Heart right ventricle (tissue), 16 donors: Measurements from ENCODE around the gene PSMD2. TPM values are rescaled to one million over a fixed set of nuclear protein-coding genes. Genes with fewer than 3 reads are reported as not detected.

Source experiments
- ATAC-seq, 8 donors: fragments of 200-7000 bp; cut with Tn5 transposase; one replicate each; pipeline ENCODE4 v1.9.1; 2020; ENCODE audit warnings: mild to moderate bottlenecking in 8 of 8, moderate library complexity in 8 of 8, moderate number of reproducible peaks in 1 of 8
- DNase-seq, 2 donors: peaks; one replicate each; pipeline ENCODE4 v3.0.0-alpha.2; 2020
- H3K27ac ChIP-seq, 10 donors: fragments of 200-600 bp; sonication (generic) in 2 of 10; one replicate each; pipeline versions ENCODE4 v1.5.0 to v1.8.0; 2020 to 2022; ENCODE audit warnings: mild to moderate bottlenecking in 3 of 10
- H3K27me3 ChIP-seq, 7 donors: fragments of 200-600 bp; one replicate each; pipeline ENCODE4 v1.8.0; 2021 to 2022; ENCODE audit warnings: mild to moderate bottlenecking in 2 of 7
- H3K36me3 ChIP-seq, 9 donors: fragments of 200-600 bp; sonication (generic) in 1 of 9; one replicate each; pipeline versions ENCODE4 v1.5.0 to v1.8.0; 2020 to 2022; ENCODE audit warnings: mild to moderate bottlenecking in 2 of 9
- H3K4me1 ChIP-seq, 9 donors: fragments of 200-600 bp; sonication (generic) in 1 of 9; one replicate each; pipeline versions ENCODE4 v1.5.0 to v1.8.0; 2020 to 2022; ENCODE audit warnings: mild to moderate bottlenecking in 4 of 9
- H3K4me3 ChIP-seq, 10 donors: fragments of 200-600 bp; sonication (generic) in 2 of 10; one replicate each; pipeline versions ENCODE4 v1.5.0 to v1.8.0; 2020 to 2022; ENCODE audit warnings: mild to moderate bottlenecking in 7 of 10, moderate library complexity in 2 of 10
- H3K9me3 ChIP-seq, 11 donors: fragments of 200-600 bp in 10 of 11; sonication (generic) in 2 of 11; one replicate each; pipeline versions ENCODE4 v1.5.0 to v1.8.0; 2013 to 2022; ENCODE audit warnings: mild to moderate bottlenecking in 2 of 11, control low read depth in 1 of 11, moderate library complexity in 1 of 11
- WGBS, 2 donors: extraction: QIAGEN DNeasy Blood & Tissue Kit; methylation state at CpG; one replicate each; pipeline ENCODE4 v1.1.7; 2013; ENCODE audit warnings: inconsistent platforms in 1 of 2; 5-methylcytosine and 5-hydroxymethylcytosine counted together
- intact Hi-C, 10 donors: fragments of 100-400 bp; cut with DNase I; formaldehyde crosslinking; loops; one replicate each; pipeline versions ENCODE4 v1.11.1 to v1.14.2; 2022
- polyA plus RNA-seq, 2 donors: library from polyadenylated mRNA; stranded (reverse); fragments of 200-250 nt; gene quantifications; one replicate each; pipeline ENCODE4 v1.2.3, GENCODE V29; 2013
- total RNA-seq, 10 donors: library from RNA; stranded (reverse); fragmentation: NEBNext Ultra II Directional in 3 of 10; extraction: Animal tissue kit (Norgen Biotek cat#: 25700) in 3 of 10; gene quantifications; one replicate each; pipeline versions ENCODE4 v1.2.1 to v1.2.4, GENCODE V29; 2021 to 2023
- TF ChIP-seq, protein P1 (sequence below), 9 donors: fragments of 200-600 bp; sonication (generic) in 2 of 9; IDR thresholded peaks; one replicate each; pipeline versions ENCODE4 v1.5.0 to v1.8.0; 2021 to 2022; ENCODE audit warnings: antibody characterized with exemption in 9 of 9, mild to moderate bottlenecking in 5 of 9, moderate library complexity in 1 of 9
- donor health status: Arrhythmogenic right ventricular cardiomyopathy.
- donor health status: ischemic (EF 13 %, LVEDD 7.1; RV severe dilation, severe dysfunction).
- donor health status: healthy with polysubstance abuse.
- donor health status: DM: no; HTN: yes; CAD: no.
- donor health status: DM: no; HTN: no; CAD: no.
- donor health status: ischemic (EF 25% LVEDD 6.9; RV normal size, moderate dysfunction).
- donor health status: ischemic (EF 25% LVEDD 5.7; RV mildly dilated, moderate dysfunction).
- donor health status: healthy.
- donor health status: DM: yes; HTN: yes; CAD: no.
- donor health status: Ischemic cardiomyopathy.
- donor health status: ischemic (EF 35%, LVEDD 5.7; RV mildly dilated, moderate dysfunction).
- donor health status: nonischemic (EF 11% LVEDD 7.7; RV severe dilation, severe dysfunction).
- donor health status: DM: yes; HTN: yes; CAD: no.
- donor health status: PGD.
- donor health status: ischemic (EF 29% LVEDD 5.4; RV normal size, mild dysfunction).
- donor health status: nonischemic (EF 23%, LVEDD 6.1; RV moderate dilation, normal function).

The PSMD2 gene
- total and polyA plus RNA-seq, 12 donors: 49.0 to 288 (median 231) TPM

DNA sequence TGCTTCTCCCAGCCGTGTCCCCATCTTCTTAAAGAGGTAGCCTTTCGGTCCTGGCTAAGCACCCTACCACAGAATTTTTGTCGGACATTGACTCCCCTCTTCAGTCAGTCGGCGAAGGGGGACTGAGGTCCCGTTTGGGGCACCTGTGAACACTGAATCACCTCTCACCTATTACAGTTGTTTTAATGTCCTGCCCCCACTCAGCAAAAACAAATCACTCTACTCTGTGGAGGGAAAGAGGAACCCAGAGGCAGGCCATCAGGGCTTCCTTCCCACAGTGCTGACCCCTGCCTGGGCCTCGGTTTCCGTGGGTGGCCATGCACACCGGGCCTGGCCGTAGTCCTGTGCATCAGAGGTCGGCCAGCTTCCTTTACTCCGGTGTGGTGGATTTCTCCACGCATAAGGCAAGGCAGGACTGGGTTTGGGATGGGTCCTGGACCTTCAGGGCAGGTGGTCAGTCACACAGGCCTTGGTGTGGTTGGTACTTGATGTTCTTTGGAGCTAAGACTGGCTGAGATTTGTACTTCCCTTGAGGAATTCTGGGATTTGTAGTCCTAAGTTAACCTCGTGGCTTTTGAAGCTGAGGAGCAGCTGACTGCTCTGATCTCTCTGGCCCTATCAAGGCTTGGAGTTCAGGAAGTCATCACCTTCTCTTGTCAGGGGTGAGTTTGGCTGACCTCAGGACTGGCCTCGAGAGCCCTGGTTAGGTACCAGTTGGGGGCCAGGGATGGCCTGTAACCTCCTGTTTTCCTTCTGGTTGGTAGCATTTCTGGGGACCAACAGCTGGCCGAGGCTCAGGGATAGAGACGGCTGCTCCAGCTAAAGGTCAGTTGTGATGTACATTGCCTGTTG, 37.7 kb downstream of the PSMD2 start:
- ATAC-seq (peak; percentile 21 to 61 (median 44)), DNase-seq (peak in 1 of 2 donors; percentile 57)
- H3K9me3 ChIP-seq: no peaks in the 10 kb centered on the region
- 10 to 12% methylated on average over 17 of the region's 17 CpGs for WGBS, 2 donors
- TF ChIP-seq, protein P1, sequence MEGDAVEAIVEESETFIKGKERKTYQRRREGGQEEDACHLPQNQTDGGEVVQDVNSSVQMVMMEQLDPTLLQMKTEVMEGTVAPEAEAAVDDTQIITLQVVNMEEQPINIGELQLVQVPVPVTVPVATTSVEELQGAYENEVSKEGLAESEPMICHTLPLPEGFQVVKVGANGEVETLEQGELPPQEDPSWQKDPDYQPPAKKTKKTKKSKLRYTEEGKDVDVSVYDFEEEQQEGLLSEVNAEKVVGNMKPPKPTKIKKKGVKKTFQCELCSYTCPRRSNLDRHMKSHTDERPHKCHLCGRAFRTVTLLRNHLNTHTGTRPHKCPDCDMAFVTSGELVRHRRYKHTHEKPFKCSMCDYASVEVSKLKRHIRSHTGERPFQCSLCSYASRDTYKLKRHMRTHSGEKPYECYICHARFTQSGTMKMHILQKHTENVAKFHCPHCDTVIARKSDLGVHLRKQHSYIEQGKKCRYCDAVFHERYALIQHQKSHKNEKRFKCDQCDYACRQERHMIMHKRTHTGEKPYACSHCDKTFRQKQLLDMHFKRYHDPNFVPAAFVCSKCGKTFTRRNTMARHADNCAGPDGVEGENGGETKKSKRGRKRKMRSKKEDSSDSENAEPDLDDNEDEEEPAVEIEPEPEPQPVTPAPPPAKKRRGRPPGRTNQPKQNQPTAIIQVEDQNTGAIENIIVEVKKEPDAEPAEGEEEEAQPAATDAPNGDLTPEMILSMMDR (IDR thresholded peaks at IDR 0.05): no peak
- peak overlapping the region; percentile 51 to 96 (median 82) for H3K4me3 ChIP-seq
- no peaks in the 10 kb centered on the region for H3K27me3 ChIP-seq
- H3K36me3 ChIP-seq: peaks cover 0 to 49% (median 29%) of the 10 kb centered on the region in 9 donors
- H3K4me1 ChIP-seq: peaks cover 18 to 73% (median 45%) of the 10 kb centered on the region in 9 donors
- H3K27ac ChIP-seq: peak overlapping the region; percentile 81 to 99 (median 96)
- intact Hi-C loops: loop anchor here in 2 of 10 donors (1.0 to 10.0 kb wide), 4 partner anchors 16 to 152 kb away; partner anchors contain the start of genes ABCF3 (in 1 of the 2) and PSMD2 (in 1 of the 2)

DNA sequence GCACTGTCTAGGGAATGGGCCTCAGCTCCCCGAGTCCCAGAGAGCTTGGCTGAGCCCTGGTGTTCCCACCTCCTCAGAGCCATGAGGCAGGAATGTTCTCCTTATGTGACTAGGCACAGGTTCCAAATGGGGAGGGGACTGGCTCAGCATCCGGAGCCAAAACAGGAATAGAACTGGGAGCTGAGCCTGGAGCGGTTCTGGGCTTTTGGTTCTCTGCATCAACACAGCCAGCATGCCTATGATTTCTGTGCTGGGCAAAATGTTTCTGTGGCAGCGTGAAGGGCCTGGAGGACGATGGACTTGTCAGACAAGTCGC, 38.3 kb downstream of the PSMD2 start, which contains the start of gene FAM131A:
FAM131A (plus strand) TSS at position 202 of the 316 bp plus-strand sequence; CDS start at position 233, 31 bp downstream.
- Histone ChIP-seq H3K4me3 (peak within 1 kb of the TSS; percentile 51 to 96 (median 82)), H3K27me3 (no peaks in the 10 kb centered on the region), H3K9me3 (no peaks in the 10 kb centered on the region), H3K4me1 (peaks cover 18 to 68% (median 41%) of the 10 kb centered on the region in 9 donors), H3K27ac (peak within 1 kb of the TSS; percentile 81 to 99 (median 96)), H3K36me3 (peaks cover 0 to 49% (median 29%) of the 10 kb centered on the region in 9 donors)
- ATAC-seq: peak; percentile 43 to 76 (median 62)
- intact Hi-C loops: loop anchor here in 2 of 10 donors (1.0 to 10.0 kb wide), 4 partner anchors 17 to 153 kb away; partner anchors contain the start of genes ABCF3 (in 1 of the 2) and PSMD2 (in 1 of the 2)
- TF ChIP-seq, protein P1 (IDR thresholded peaks at IDR 0.05): no peak
- peak; percentile 53 to 81 for DNase-seq
- WGBS, 2 donors: 21 to 29% methylated on average over 6 of the region's 6 CpGs

DNA sequence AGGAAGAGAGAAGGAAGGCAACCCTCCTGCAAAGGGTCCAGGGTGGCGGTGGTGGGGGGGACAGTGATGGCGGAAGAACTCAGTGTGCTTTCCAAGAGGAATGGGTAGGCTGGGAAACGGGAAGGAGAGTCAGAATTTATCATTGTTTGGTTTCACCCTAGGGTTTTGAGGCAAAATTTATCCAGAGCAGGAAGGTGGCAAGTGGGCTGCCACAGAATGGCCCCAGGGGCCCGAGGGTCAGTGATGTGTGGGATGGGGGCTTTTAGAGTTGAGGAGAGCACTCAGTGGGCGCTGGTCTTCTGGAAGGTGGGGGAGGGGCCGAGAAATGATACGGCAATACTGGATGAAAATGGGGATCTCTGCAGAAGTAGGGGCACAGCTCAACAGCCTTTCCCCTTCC, 38.9 kb downstream of the PSMD2 start:
- no peaks in the 10 kb centered on the region for H3K27me3 ChIP-seq
- H3K9me3 ChIP-seq: no peaks in the 10 kb centered on the region
- H3K4me1 ChIP-seq: peaks cover 18 to 61% (median 41%) of the 10 kb centered on the region in 9 donors
- H3K27ac ChIP-seq: peak overlapping the region; percentile 81 to 99 (median 96)
- 55 to 60% methylated on average over 7 of the region's 7 CpGs for WGBS, 2 donors
- TF ChIP-seq, protein P1 (IDR thresholded peaks at IDR 0.05): no peak
- peak overlapping the region in 9 of 10 donors; percentile 5 to 96 (median 82) for H3K4me3 ChIP-seq
- intact Hi-C loops: loop anchor here in 2 of 10 donors (1.0 to 10.0 kb wide), 5 partner anchors 18 to 153 kb away; partner anchors contain the start of genes ABCF3 (in 1 of the 2), EIF4G1 (in 1 of the 2) and PSMD2 (in 1 of the 2)
- DNase-seq: no peak
- peaks cover 0 to 49% (median 30%) of the 10 kb centered on the region in 9 donors for H3K36me3 ChIP-seq
- ATAC-seq: no peak

DNA sequence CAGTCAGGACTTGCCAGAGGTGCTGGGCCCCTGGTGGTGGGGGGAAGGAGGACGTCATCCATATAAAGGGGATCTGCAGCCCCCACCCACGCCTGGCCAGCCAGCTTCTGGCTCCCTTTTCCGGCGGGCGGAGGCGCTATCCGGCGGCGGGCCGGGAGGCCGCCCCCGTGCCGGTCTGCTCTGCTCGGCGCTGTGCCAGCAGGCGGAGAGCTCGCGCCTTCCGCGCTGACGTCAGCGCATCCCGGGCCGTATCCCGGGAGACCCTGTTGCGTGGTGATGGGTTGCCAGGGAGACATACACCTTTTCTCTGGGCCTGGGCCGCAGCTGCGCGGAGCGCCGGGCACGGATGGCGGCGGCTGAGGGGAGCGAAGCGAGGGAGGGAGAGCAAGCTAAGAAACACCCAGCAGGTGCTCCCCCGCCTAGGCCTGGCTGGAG, 39.5 kb downstream of the PSMD2 start:
- H3K4me3 ChIP-seq: peak overlapping the region in 9 of 10 donors; percentile 5 to 96 (median 82)
- peaks cover 0 to 49% (median 32%) of the 10 kb centered on the region in 9 donors for H3K36me3 ChIP-seq
- TF ChIP-seq, protein P1 (IDR thresholded peaks at IDR 0.05): peak in 8 of 9 donors; percentile 9 to 51 (median 26)
- ATAC-seq: peak; percentile 32 to 71 (median 55)
- 11 to 15% methylated on average over 36 to 37 of the region's 37 CpGs for WGBS, 2 donors
- peak; percentile 89 for DNase-seq
- H3K9me3 ChIP-seq: no peaks in the 10 kb centered on the region
- H3K27me3 ChIP-seq: no peaks in the 10 kb centered on the region
- intact Hi-C loops: loop anchor here in 2 of 10 donors (2.0 to 10.0 kb wide), 2 partner anchors 24 to 154 kb away; partner anchors contain the start of genes ABCF3 (in 1 of the 2) and EIF4G1 (in 1 of the 2)
- H3K4me1 ChIP-seq: peaks cover 18 to 60% (median 41%) of the 10 kb centered on the region in 9 donors
- H3K27ac ChIP-seq: peak overlapping the region; percentile 81 to 99 (median 96)
